ENCODE results near the gene FITM1.
"Not testable (repeated sequence)": the region's sequence is repeated elsewhere in the genome, so short reads cannot be mapped to it uniquely, and the experiment has no call there.

Gene FITM1

GRCh38 chr14:24098229-24098926, 32.1 kb upstream of the FITM1 start:
- no peak for DNase-seq (ENCODE audit: low spot score)

- DNase-seq (ENCODE audit: low spot score), result no peak
Measured at GRCh38 chr14:24098927-24099813, 31.3 kb upstream of the FITM1 start.

DNA sequence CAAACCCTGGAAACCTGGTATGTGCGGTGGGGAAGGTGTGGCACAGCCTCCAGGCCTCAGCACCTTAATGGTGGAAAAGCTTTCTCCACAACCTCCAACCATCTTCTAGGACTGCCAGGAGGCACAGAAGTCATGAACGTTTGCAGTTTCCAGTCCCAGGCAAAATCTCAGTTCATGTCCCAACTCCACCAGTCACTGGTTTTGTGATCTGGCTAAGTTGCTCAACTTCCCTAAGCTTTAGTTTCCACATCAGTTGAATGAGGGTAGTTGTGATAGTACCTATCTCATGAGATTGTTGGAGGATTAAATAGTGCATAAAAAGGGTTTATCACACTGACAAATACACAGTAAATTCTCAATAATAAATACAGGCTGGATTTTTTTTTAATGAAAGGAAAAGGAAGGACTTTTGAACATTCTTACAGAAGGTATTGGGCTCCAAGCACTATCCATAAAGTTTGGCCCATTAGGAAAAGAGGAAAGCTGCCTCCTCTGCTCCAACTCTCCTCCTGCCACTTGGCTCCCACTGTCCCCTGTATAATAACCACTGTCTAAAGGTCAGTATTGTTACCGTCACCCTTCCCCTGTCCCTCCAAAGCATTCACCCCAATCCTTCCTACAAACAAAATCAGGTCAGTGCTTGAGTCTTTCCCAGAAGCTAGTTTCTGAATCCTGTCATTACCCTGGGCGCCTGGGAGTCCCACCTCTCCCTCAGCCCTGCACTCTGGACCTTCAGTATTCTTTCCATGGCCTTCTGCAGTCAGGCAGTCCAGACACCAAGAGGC, 30.1 kb upstream of the FITM1 start:
- no peak for DNase-seq (ENCODE audit: low spot score)

- DNase-seq (ENCODE audit: low spot score), result no peak
Measured at GRCh38 chr14:24100982-24101494, 29.4 kb upstream of the FITM1 start.

- DNase-seq (ENCODE audit: low spot score), result no peak
Measured at GRCh38 chr14:24102357-24103048, 28.0 kb upstream of the FITM1 start.

- no peak for DNase-seq (ENCODE audit: low spot score)
Measured at GRCh38 chr14:24103451-24103850, 27.0 kb upstream of the FITM1 start.

GRCh38 chr14:24105609-24106239, 24.7 kb upstream of the FITM1 start:
- not testable (repeated sequence) for DNase-seq (ENCODE audit: low spot score)

DNA sequence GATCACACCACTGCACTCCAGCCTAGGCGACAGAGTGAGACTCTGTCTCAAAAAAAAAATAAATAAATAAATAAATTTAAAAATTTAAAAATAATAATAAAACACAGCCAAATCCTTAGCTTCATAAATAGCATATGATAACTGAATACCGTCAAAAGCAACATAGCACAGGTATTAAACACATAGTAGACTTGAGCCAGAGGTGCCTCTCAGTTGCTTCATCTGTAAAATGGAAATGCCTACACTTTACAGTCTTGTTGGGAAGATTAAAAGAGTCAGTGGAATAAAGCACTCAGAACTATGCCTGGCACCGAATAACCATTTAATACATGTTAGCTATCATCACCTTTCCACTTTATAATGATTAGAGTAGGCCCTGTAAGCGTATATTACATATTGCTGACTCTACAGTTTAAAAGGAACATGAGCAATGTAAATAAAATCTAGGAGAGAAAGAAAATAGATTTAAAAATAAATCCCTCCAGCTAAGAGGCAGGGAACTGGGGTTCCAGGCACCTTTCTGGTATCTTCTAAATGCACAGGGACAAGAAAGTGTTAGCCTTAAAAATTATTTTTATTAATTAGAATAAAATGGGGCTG, 23.7 kb upstream of the FITM1 start:
- no peak for DNase-seq (ENCODE audit: low spot score)

DNA sequence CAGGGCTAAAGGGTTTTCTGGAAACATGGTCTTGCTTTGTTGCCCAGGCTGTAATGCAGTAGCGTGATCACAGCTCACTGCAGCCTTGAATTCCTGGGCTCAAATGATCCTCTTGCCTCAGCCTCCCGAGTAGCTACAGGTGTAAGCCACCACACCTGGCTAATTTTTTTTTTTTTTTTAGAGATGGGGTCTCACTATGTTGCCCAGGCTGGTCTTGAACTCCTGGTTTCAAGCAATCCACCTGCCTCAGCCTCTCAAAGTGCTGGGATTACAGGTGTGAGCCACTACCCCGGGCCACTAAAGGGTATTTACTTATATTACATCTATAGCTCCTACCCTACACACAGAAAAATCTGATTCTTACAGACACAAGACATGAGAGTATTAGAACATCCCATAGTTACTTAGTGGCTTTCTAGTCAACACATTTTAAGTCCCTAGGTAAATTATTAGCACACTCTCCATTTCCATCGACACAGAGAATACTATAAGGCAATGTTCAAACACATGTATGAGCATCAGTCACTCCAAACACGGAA, 22.1 kb upstream of the FITM1 start:
- no peak for DNase-seq (ENCODE audit: low spot score)

- DNase-seq (ENCODE audit: low spot score), result no peak
Measured at GRCh38 chr14:24110060-24110459, 20.4 kb upstream of the FITM1 start.

DNA sequence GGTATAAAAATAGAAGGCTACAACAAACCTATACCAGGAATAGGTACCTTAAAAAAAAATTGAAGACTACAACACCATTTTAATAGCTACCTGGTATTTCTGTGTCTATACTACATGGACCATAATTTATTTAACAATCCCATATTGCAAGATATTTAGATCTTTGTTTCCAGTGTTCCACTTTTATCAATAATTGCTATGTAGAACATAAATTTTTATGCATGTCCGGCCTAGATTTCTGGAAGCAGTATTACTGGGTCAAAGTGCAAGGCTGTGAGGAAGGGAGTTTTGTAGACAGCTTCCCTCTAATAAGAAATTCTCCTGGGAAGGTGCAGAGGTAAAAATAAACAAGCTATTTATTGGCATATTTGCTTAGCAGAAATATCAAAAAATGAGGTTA, 19.9 kb upstream of the FITM1 start:
- no peak for DNase-seq (ENCODE audit: low spot score)

- no peak for DNase-seq (ENCODE audit: low spot score)
Measured at GRCh38 chr14:24113379-24113800, 17.1 kb upstream of the FITM1 start.

GRCh38 chr14:24113801-24114531, 16.5 kb upstream of the FITM1 start:
- peak; percentile 75 for DNase-seq (ENCODE audit: low spot score)

GRCh38 chr14:24114532-24115421, 15.7 kb upstream of the FITM1 start, which contains the start of the genes DCAF11 and NRL:
DCAF11 (plus strand) TSS chr14:24114777; CDS start chr14:24115595, 818 bp downstream.
NRL (minus strand) TSS chr14:24114949; CDS start chr14:24082848, 32,101 bp downstream.
- DNase-seq (ENCODE audit: low spot score), result peak; percentile 100

DNA sequence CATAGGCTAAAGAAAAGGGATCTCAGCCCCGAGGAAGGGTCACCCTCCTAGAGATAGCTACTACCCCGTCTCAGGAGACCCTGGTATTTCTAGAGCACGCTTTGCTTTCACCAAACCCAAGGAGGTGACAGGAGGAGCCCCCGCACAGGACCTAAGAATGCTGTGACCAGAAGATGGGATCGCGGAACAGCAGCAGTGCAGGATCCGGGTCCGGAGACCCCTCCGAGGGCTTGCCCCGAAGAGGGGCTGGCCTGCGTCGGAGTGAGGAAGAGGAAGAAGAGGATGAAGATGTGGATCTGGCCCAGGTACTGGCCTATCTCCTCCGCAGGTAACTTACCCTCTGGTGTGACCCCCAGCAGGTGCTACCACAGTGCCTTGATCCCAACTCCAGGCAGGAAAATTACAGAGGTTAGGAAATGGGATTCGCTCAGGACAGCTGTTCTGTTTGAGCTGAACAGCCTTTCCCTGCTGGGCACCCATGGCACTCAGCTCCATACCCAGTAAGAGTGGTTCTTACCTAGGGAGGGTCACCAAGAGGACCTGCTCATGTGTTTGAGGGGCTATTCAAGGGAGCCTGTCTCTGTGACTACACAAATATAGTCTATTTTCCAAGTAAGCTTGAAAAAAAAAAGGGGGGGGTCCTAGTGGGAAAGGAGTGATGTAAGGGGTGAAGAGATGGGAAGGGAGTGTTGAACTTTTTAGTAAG, 14.9 kb upstream of the FITM1 start:
- DNase-seq (ENCODE audit: low spot score), result no peak

GRCh38 chr14:24116128-24116814, 14.2 kb upstream of the FITM1 start:
- no peak for DNase-seq (ENCODE audit: low spot score)

DNA sequence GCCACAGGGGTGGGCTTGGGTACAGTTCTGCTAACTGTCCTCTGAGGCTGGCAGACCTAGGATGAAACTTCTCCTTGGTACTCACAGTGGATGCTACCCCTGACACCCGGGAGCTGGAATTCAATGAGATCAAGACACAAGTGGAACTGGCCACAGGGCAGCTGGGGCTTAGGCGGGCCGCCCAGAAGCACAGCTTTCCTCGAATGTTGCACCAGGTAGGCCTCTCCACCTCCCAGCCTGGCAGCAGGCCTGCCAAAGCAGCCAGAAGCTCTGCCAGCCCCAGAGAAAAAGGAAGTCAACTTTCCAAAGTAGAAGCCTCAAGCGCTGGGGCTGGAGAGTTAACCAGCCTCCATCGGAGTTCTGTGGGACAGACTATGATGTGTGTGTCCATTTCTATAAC, 13.3 kb upstream of the FITM1 start:
- DNase-seq (ENCODE audit: low spot score), result no peak

Data from hematopoietic multipotent progenitor cell treated with erythropoietin and hydrocortisone succinate and interleukin-3 and kit ligand, for 15 days (in vitro differentiated cells).